H1 (cell line): ENCODE measurements around the gene PHC3. TPM values are rescaled to one million over a fixed set of nuclear protein-coding genes. Genes with fewer than 3 reads are reported as not detected.

Experiments used
- ATF2 ChIP-seq: IDR thresholded peaks from 2 replicates; pipeline ENCODE4 v1.6.1; 2012; ENCODE audit warnings: low read length, inconsistent platforms
- BRCA1 ChIP-seq: IDR thresholded peaks from 2 replicates; pipeline ENCODE4 v1.6.1; 2012; ENCODE audit warnings: low read depth, low read length, improper control_type of control experiment
- CBX5 ChIP-seq: fragments of 300-800, 300-1000 bp; sonication (generic); IDR thresholded peaks from 2 replicates; pipeline ENCODE4 v1.7.1; 2016; ENCODE audit warnings: antibody characterized with exemption, low read length, low read depth
- CBX8 ChIP-seq: fragments of 300-800, 300-1000 bp; sonication (generic); IDR thresholded peaks from 2 replicates; pipeline ENCODE4 v1.7.1; 2016; ENCODE audit warnings: low read depth, low read length, borderline replicate concordance
- RAD21 ChIP-seq, 2 experiments: IDR thresholded peaks in 1 of 2; conservative IDR thresholded peaks in 1 of 2; 2 replicates each; pipeline ENCODE4 v1.6.1; 2011; ENCODE audit warnings: low read depth in 2 of 2, low read length in 2 of 2, improper control_type of control experiment in 1 of 2, inconsistent platforms in 1 of 2, mild to moderate bottlenecking in 1 of 2, moderate library complexity in 1 of 2
- RNF2 ChIP-seq: fragments of 200-900, 300-1000 bp; sonication (generic); IDR thresholded peaks from 2 replicates; pipeline ENCODE4 v1.7.1; 2016; ENCODE audit warnings: borderline replicate concordance, low read depth, mild to moderate bottlenecking, antibody characterized with exemption, low read length; ENCODE audit not compliant: poor library complexity, severe bottlenecking; ENCODE audit errors: missing control alignments
- RXRA ChIP-seq: IDR thresholded peaks from 2 replicates; pipeline ENCODE4 v1.6.1; 2011; ENCODE audit warnings: low read depth, mild to moderate bottlenecking, low read length, moderate library complexity; ENCODE audit not compliant: insufficient read depth
- polyA plus RNA-seq, 7 experiments: library from polyadenylated mRNA; depleted of rRNA in 3 of 7; stranded (reverse) in 5 of 7; unstranded in 2 of 7; fragments of >200 nt in 5 of 7; fragments of 200-250 nt in 2 of 7; gene quantifications; 1 replicate in 5 of 7; 2 replicates in 1 of 7; 4 replicates in 1 of 7; pipeline versions ENCODE4 v1.2.1 to v1.2.3, GENCODE V29; 2011 to 2013; ENCODE audit warnings: missing spikeins in 2 of 7, mixed read lengths in 2 of 7
- total RNA-seq: library from RNA; stranded (reverse); fragmentation: NEBNext Ultra II Directional; extraction: Animal tissue kit (Norgen Biotek cat#: 25700); gene quantifications from 2 replicates; pipeline ENCODE4 v1.2.1, GENCODE V29; 2021

PHC3 gene
- total and polyA plus RNA-seq, 2 of the 8 experiments (the other 6 are each of a cell fraction or from before 2014, with no cell fraction given): 26.4 to 29.2 TPM

GRCh38 chr3:170102431-170102830, 79.1 kb downstream of the PHC3 start (continued):
- TF ChIP-seq RNF2 (no peak), BRCA1 (no peak), RXRA (no peak), ATF2 (no peak), CBX5 (no peak), CBX8 (no peak), RAD21 (IDR thresholded peaks at IDR 0.05 in 1 of 2, conservative IDR thresholded peaks at IDR 0.05 in 1 of 2; ENCODE audit: low read depth in 2 of 2, low read length in 2 of 2) (no peak)
- TF ChIP-seq, all 59 proteins: peak for 0
